H1 (cell line): ENCODE measurements around the gene SLC22A3. TPM values are rescaled to one million over a fixed set of nuclear protein-coding genes. Genes with fewer than 3 reads are reported as not detected.

Source experiments
- CTCF ChIA-PET: fragments of 300-600 bp; sonication (Branson Sonifier 250); formaldehyde crosslinking; loops from one replicate; lab custom pipeline; 2021; ENCODE audit not compliant: partially characterized antibody; lab: Charles Lee
- POLR2A ChIA-PET: fragments of 300-600 bp; sonication (Branson Sonifier 250); formaldehyde crosslinking; loops from one replicate; lab custom pipeline; 2021; ENCODE audit warnings: inconsistent platforms; ENCODE audit not compliant: partially characterized antibody; lab: Charles Lee
- DNase-seq, 2 experiments: peaks; one replicate each; pipeline versions ENCODE4 v3.0.0 to v3.0.0-alpha.2; 2010 to 2022; ENCODE audit warnings: low spot score in 2 of 2, low read depth in 1 of 2, mixed read lengths in 1 of 2
- FAIRE-seq: peaks from 2 replicates; lab custom pipeline; 2011; peaks lifted over from hg19 to GRCh38; lab: Jason Lieb, UNC
- H2AFZ ChIP-seq: 2 replicates; pipeline ENCODE4 v1.8.1; 2012; ENCODE audit warnings: low read length, inconsistent platforms
- H2AK5ac ChIP-seq: 2 replicates; pipeline ENCODE4 v1.6.1; 2013; ENCODE audit warnings: low read depth, low read length
- H2BK120ac ChIP-seq: replicated peaks from 2 replicates; pipeline ENCODE3; 2013; ENCODE audit warnings: low read depth, low read length, inconsistent platforms
- H2BK12ac ChIP-seq: 2 replicates; pipeline ENCODE4 v1.6.1; 2013; ENCODE audit warnings: low read depth, low read length
- H2BK15ac ChIP-seq: 2 replicates; pipeline ENCODE4 v1.6.1; 2013; ENCODE audit warnings: low read length
- H2BK20ac ChIP-seq: 2 replicates; pipeline ENCODE4 v1.6.1; 2013; ENCODE audit warnings: low read length
- H2BK5ac ChIP-seq: 2 replicates; pipeline ENCODE4 v1.6.1; 2013; ENCODE audit warnings: low read depth, low read length
- H3K14ac ChIP-seq: 2 replicates; pipeline ENCODE4 v1.6.1; 2013; ENCODE audit warnings: inconsistent platforms; ENCODE audit not compliant: insufficient read length
- H3K18ac ChIP-seq: 2 replicates; pipeline ENCODE4 v1.6.1; 2013; ENCODE audit warnings: low read length; ENCODE audit errors: extremely low read depth
- H3K23ac ChIP-seq: 2 replicates; pipeline ENCODE4 v1.6.1; 2013; ENCODE audit warnings: inconsistent platforms; ENCODE audit not compliant: insufficient read length
- H3K23me2 ChIP-seq: 2 replicates; pipeline ENCODE4 v1.6.1; 2013; ENCODE audit warnings: low read depth, low read length
- H3K27ac ChIP-seq: 2 replicates; pipeline ENCODE4 v1.6.1; 2011; ENCODE audit warnings: low read depth, low read length, inconsistent platforms
- H3K27me3 ChIP-seq, 4 experiments: replicated peaks in 1 of 4; 1 replicate in 1 of 4; 2 replicates in 3 of 4; pipeline versions ENCODE4 v1.6.1 to v1.8.1; 2011 to 2013; ENCODE audit warnings: low read length in 3 of 4, mild to moderate bottlenecking in 3 of 4, inconsistent platforms in 2 of 4, mixed read lengths in 2 of 4, moderate library complexity in 1 of 4; ENCODE audit not compliant: control insufficient read depth in 3 of 4, insufficient read depth in 3 of 4; ENCODE audit errors: extremely low read depth in 1 of 4
- H3K36me3 ChIP-seq, 4 experiments: 2 replicates each; pipeline versions ENCODE4 v1.6.1 to v1.8.1; 2011 to 2013; ENCODE audit warnings: mild to moderate bottlenecking in 4 of 4, low read length in 3 of 4, moderate library complexity in 2 of 4, control low read depth in 1 of 4, inconsistent platforms in 1 of 4; ENCODE audit not compliant: insufficient read depth in 4 of 4, control insufficient read depth in 2 of 4
- H3K4ac ChIP-seq: replicated peaks from 2 replicates; pipeline ENCODE3; 2013; ENCODE audit warnings: low read length, low read depth, mixed read lengths, inconsistent platforms; ENCODE audit not compliant: insufficient read length
- H3K4me1 ChIP-seq, 4 experiments: replicated peaks in 1 of 4; 1 replicate in 1 of 4; 2 replicates in 3 of 4; pipeline versions ENCODE4 v1.6.1 to v1.8.1; 2011 to 2013; ENCODE audit warnings: low read length in 3 of 4, inconsistent platforms in 2 of 4, mixed read lengths in 1 of 4; ENCODE audit not compliant: insufficient read depth in 4 of 4, control insufficient read depth in 3 of 4
- H3K4me2 ChIP-seq, 2 experiments: 2 replicates each; pipeline versions ENCODE4 v1.6.1 to v1.8.1; 2011 to 2013; ENCODE audit warnings: low read depth in 2 of 2, low read length in 2 of 2, control low read depth in 1 of 2, inconsistent platforms in 1 of 2, mild to moderate bottlenecking in 1 of 2; ENCODE audit not compliant: insufficient read depth in 1 of 2
- H3K4me3 ChIP-seq, 4 experiments: fragments of 200-600, 300-600 bp in 1 of 4; sonication (generic), shearing (Covaris generic), sonication (Bioruptor Twin) in 1 of 4; 2 replicates each; pipeline versions ENCODE4 v1.5.1 to v1.8.1; 2011 to 2016; ENCODE audit warnings: low read length in 4 of 4, low read depth in 3 of 4, control low read depth in 2 of 4, inconsistent platforms in 2 of 4, mild to moderate bottlenecking in 2 of 4, mixed read lengths in 1 of 4, moderate library complexity in 1 of 4; ENCODE audit not compliant: insufficient read depth in 2 of 4; ENCODE audit errors: extremely low read depth in 1 of 4
- H3K56ac ChIP-seq: replicated peaks from 2 replicates; pipeline ENCODE3; 2013; ENCODE audit warnings: low read depth, mild to moderate bottlenecking, mixed read lengths, low read length, inconsistent platforms; ENCODE audit not compliant: insufficient read length
- H3K79me1 ChIP-seq: 2 replicates; pipeline ENCODE4 v1.6.1; 2013; ENCODE audit warnings: low read depth, low read length, control low read depth
- H3K79me2 ChIP-seq, 2 experiments: 2 replicates each; pipeline versions ENCODE4 v1.6.1 to v1.8.1; 2012 to 2013; ENCODE audit warnings: low read length in 2 of 2, mild to moderate bottlenecking in 2 of 2, inconsistent platforms in 1 of 2; ENCODE audit not compliant: insufficient read depth in 2 of 2, control insufficient read depth in 1 of 2
- H3K9ac ChIP-seq, 4 experiments: replicated peaks in 1 of 4; 1 replicate in 1 of 4; 2 replicates in 3 of 4; pipeline versions ENCODE4 v1.6.1 to v1.8.1; 2011 to 2013; ENCODE audit warnings: low read depth in 3 of 4, low read length in 3 of 4, control low read depth in 2 of 4, mild to moderate bottlenecking in 2 of 4, moderate library complexity in 2 of 4, inconsistent platforms in 1 of 4; ENCODE audit errors: extremely low read depth in 1 of 4
- H3K9me3 ChIP-seq, 2 experiments: 2 replicates each; pipeline versions ENCODE4 v1.6.1 to v1.8.1; 2012 to 2013; ENCODE audit warnings: mild to moderate bottlenecking in 2 of 2, moderate library complexity in 2 of 2, control low read depth in 1 of 2, inconsistent platforms in 1 of 2, low read depth in 1 of 2, low read length in 1 of 2, mixed read lengths in 1 of 2; ENCODE audit not compliant: insufficient read depth in 2 of 2
- H4K20me1 ChIP-seq, 2 experiments: replicated peaks in 1 of 2; 2 replicates each; pipeline versions ENCODE3 to v1.8.1; 2011 to 2013; ENCODE audit warnings: inconsistent platforms in 2 of 2, low read length in 2 of 2, mild to moderate bottlenecking in 1 of 2; ENCODE audit not compliant: insufficient read depth in 2 of 2, control insufficient read depth in 1 of 2
- H4K5ac ChIP-seq: 2 replicates; pipeline ENCODE4 v1.6.1; 2013; ENCODE audit warnings: low read length, low read depth, mixed read lengths, inconsistent platforms; ENCODE audit not compliant: insufficient read length
- H4K8ac ChIP-seq: 2 replicates; pipeline ENCODE4 v1.8.0; 2013; ENCODE audit warnings: mild to moderate bottlenecking, moderate library complexity, low read length, inconsistent platforms; ENCODE audit not compliant: insufficient read depth; ENCODE audit errors: extremely low read depth
- H4K91ac ChIP-seq: replicated peaks from 2 replicates; pipeline ENCODE3; 2013; ENCODE audit warnings: low read length, mixed read lengths, inconsistent platforms; ENCODE audit not compliant: insufficient read length
- ASH2L ChIP-seq: fragments of 200-600, 300-600 bp; sonication (generic); IDR thresholded peaks from one replicate; pipeline ENCODE4 v1.7.1; 2017; ENCODE audit warnings: low read length
- ATF3 ChIP-seq: IDR thresholded peaks from 2 replicates; pipeline ENCODE4 v1.6.1; 2011; ENCODE audit warnings: low read depth, mild to moderate bottlenecking, low read length; ENCODE audit not compliant: insufficient read depth
- BACH1 ChIP-seq: IDR thresholded peaks from 2 replicates; pipeline ENCODE4 v1.6.1; 2012; ENCODE audit warnings: low read length, improper control_type of control experiment
- CHD1 ChIP-seq: IDR thresholded peaks from 2 replicates; pipeline ENCODE4 v1.6.1; 2012; ENCODE audit warnings: low read depth, low read length, improper control_type of control experiment
- EP300 ChIP-seq, 2 experiments: IDR thresholded peaks; 1 replicate in 1 of 2; 2 replicates in 1 of 2; pipeline ENCODE4 v1.6.1; 2011 to 2012; ENCODE audit warnings: low read depth in 2 of 2, low read length in 2 of 2, mild to moderate bottlenecking in 2 of 2, borderline replicate concordance in 1 of 2, inconsistent platforms in 1 of 2, moderate library complexity in 1 of 2
- GTF2F1 ChIP-seq: IDR thresholded peaks from 2 replicates; pipeline ENCODE4 v1.6.1; 2012; ENCODE audit warnings: low read depth, low read length, improper control_type of control experiment, borderline replicate concordance
- JUND ChIP-seq: IDR thresholded peaks from 2 replicates; pipeline ENCODE4 v1.6.1; 2011; ENCODE audit warnings: mild to moderate bottlenecking, improper control_type of control experiment, low read length
- POU5F1 ChIP-seq: IDR thresholded peaks from 2 replicates; pipeline ENCODE4 v1.6.1; 2011; ENCODE audit warnings: low read depth, mild to moderate bottlenecking, low read length, moderate library complexity
- RAD21 ChIP-seq, 2 experiments: IDR thresholded peaks in 1 of 2; conservative IDR thresholded peaks in 1 of 2; 2 replicates each; pipeline ENCODE4 v1.6.1; 2011; ENCODE audit warnings: low read depth in 2 of 2, low read length in 2 of 2, improper control_type of control experiment in 1 of 2, inconsistent platforms in 1 of 2, mild to moderate bottlenecking in 1 of 2, moderate library complexity in 1 of 2
- RBBP5 ChIP-seq: IDR thresholded peaks from 2 replicates; pipeline ENCODE4 v1.7.1; 2012; ENCODE audit warnings: low read depth, mild to moderate bottlenecking, inconsistent platforms, low read length, moderate library complexity, borderline replicate concordance
- SAP30 ChIP-seq: fragments of 300-600 bp; sonication (generic); IDR thresholded peaks from 2 replicates; pipeline ENCODE4 v1.7.1; 2012; ENCODE audit warnings: low read length, moderate library complexity, mild to moderate bottlenecking, inconsistent platforms; ENCODE audit not compliant: insufficient read depth, insufficient replicate concordance
- TBP ChIP-seq: IDR thresholded peaks from 2 replicates; pipeline ENCODE4 v1.6.1; 2011; ENCODE audit warnings: low read depth, low read length, improper control_type of control experiment
- WGBS, 2 experiments: shearing (Covaris generic) in 1 of 2; methylation state at CpG; one replicate each; pipeline versions ENCODE4 v1.1.6 to v1.1.7; 2013 to 2015; ENCODE audit warnings: low lambda C conversion rate in 2 of 2, mixed read lengths in 2 of 2, inconsistent platforms in 1 of 2, low coverage in 1 of 2, missing lambda C conversion rate in 1 of 2; ENCODE audit not compliant: insufficient replicate concordance in 2 of 2, insufficient coverage in 1 of 2, insufficient read length in 1 of 2; ENCODE audit errors: extremely low coverage in 1 of 2, missing lambda C conversion rate in 1 of 2; 5-methylcytosine and 5-hydroxymethylcytosine counted together
- polyA plus RNA-seq, 7 experiments: library from polyadenylated mRNA; depleted of rRNA in 3 of 7; stranded (reverse) in 5 of 7; unstranded in 2 of 7; fragments of >200 nt in 5 of 7; fragments of 200-250 nt in 2 of 7; gene quantifications; 1 replicate in 5 of 7; 2 replicates in 1 of 7; 4 replicates in 1 of 7; pipeline versions ENCODE4 v1.2.1 to v1.2.3, GENCODE V29; 2011 to 2013; ENCODE audit warnings: missing spikeins in 2 of 7, mixed read lengths in 2 of 7
- total RNA-seq: library from RNA; stranded (reverse); fragmentation: NEBNext Ultra II Directional; extraction: Animal tissue kit (Norgen Biotek cat#: 25700); gene quantifications from 2 replicates; pipeline ENCODE4 v1.2.1, GENCODE V29; 2021

The SLC22A3 gene
- total and polyA plus RNA-seq, 2 of the 8 experiments (the other 6 are each of a cell fraction or from before 2014, with no cell fraction given) = 1.0 to 2.9 TPM

- no peak overlapping the region for H2BK15ac ChIP-seq
These were observed 10.2 kb upstream of the SLC22A3 start for GRCh38 chr6:160337991-160338390.

More at GRCh38 chr6:160337991-160338390, 10.2 kb upstream of the SLC22A3 start:
- H3K18ac ChIP-seq = no peak overlapping the region
- POLR2A ChIA-PET = no interaction called here
- no peak overlapping the region for H4K5ac ChIP-seq
- no peak overlapping the region for H2BK20ac ChIP-seq
- no peak overlapping the region for H3K4me3 ChIP-seq
- H3K79me2 ChIP-seq = no peaks in the 10 kb centered on the region
- no peaks in the 10 kb centered on the region for H3K4me1 ChIP-seq
- no peaks in the 10 kb centered on the region for H4K20me1 ChIP-seq
- no peaks in the 10 kb centered on the region for H3K36me3 ChIP-seq
- H3K4ac ChIP-seq = no peak overlapping the region
- no peak overlapping the region for H3K14ac ChIP-seq
- no peak overlapping the region for H4K8ac ChIP-seq
- no peak overlapping the region for H2AK5ac ChIP-seq
- H3K79me1 ChIP-seq = no peaks in the 10 kb centered on the region
- H3K23ac ChIP-seq = no peak overlapping the region
- no peak for DNase-seq
- H2BK5ac ChIP-seq = no peak overlapping the region
- no peak overlapping the region for H3K9ac ChIP-seq
- no peaks in the 10 kb centered on the region for H3K27me3 ChIP-seq
- no peak for TF ChIP-seq BACH1
- TF ChIP-seq EP300 (IDR thresholded peaks at IDR 0.05; ENCODE audit: borderline replicate concordance in 1 of 2, low read depth in 2 of 2, low read length in 2 of 2) = no peak
- no peak for TF ChIP-seq JUND
- no peak for TF ChIP-seq GTF2F1
- TF ChIP-seq TBP = no peak
- no peak for TF ChIP-seq ASH2L
- no peak for TF ChIP-seq CHD1
- TF ChIP-seq RBBP5 = no peak
- no peak for TF ChIP-seq RAD21 (IDR thresholded peaks at IDR 0.05 in 1 of 2, conservative IDR thresholded peaks at IDR 0.05 in 1 of 2; ENCODE audit: low read depth in 2 of 2, low read length in 2 of 2)
- no peak for TF ChIP-seq ATF3
- no peak for TF ChIP-seq SAP30
- TF ChIP-seq POU5F1 = no peak
- TF ChIP-seq, all 59 proteins: peak for 0
- 79% methylated on average over 3 of the region's 3 CpGs; no CpG with 5 or more reads in 1 of the 2 experiments for WGBS, 2 experiments
- H2BK120ac ChIP-seq = no peak overlapping the region
- H3K9me3 ChIP-seq = no peaks in the 10 kb centered on the region
- H4K91ac ChIP-seq = no peak overlapping the region
- H3K27ac ChIP-seq = no peak overlapping the region
- FAIRE-seq = no peak
- 0 out of 2 replicates have a peak overlapping the region, but pooled peaks have one; percentile 2 for H2AFZ ChIP-seq
- no peak overlapping the region for H3K56ac ChIP-seq
- no peak overlapping the region for H3K4me2 ChIP-seq
- CTCF ChIA-PET = no interaction called here
- no peaks in the 10 kb centered on the region for H3K23me2 ChIP-seq
- no peak overlapping the region for H2BK12ac ChIP-seq
